Fibroblast of villous mesenchyme (primary cell): Measurements from ENCODE around the gene APCDD1. TPM values are rescaled to one million over a fixed set of nuclear protein-coding genes. Genes with fewer than 3 reads are reported as not detected.

Experiments used
- DNase-seq: peaks from one replicate; pipeline ENCODE4 v3.0.0-alpha.2; 2010; ENCODE audit warnings: low read depth
- H3K4me3 ChIP-seq: 2 replicates; pipeline ENCODE4 v1.5.1; 2011; ENCODE audit warnings: low read depth, mild to moderate bottlenecking, low read length
- total RNA-seq: library from RNA; depleted of rRNA; stranded (reverse); fragments of >200 nt; gene quantifications from 2 replicates; pipeline ENCODE4 v1.2.3, GENCODE V29; 2012
- TF ChIP-seq, protein P1 (sequence below): IDR thresholded peaks from 2 replicates; pipeline ENCODE4 v1.5.1; 2012; ENCODE audit warnings: low read depth, mild to moderate bottlenecking, low read length; ENCODE audit not compliant: insufficient read depth

Gene APCDD1
- total RNA-seq, 1 donor: 3.5 TPM

GRCh38 chr18:10521566-10521965 lies 67.1 kb downstream of the APCDD1 start:
- H3K4me3 ChIP-seq: no peak overlapping the region
- DNase-seq: no peak
- TF ChIP-seq, protein P1, sequence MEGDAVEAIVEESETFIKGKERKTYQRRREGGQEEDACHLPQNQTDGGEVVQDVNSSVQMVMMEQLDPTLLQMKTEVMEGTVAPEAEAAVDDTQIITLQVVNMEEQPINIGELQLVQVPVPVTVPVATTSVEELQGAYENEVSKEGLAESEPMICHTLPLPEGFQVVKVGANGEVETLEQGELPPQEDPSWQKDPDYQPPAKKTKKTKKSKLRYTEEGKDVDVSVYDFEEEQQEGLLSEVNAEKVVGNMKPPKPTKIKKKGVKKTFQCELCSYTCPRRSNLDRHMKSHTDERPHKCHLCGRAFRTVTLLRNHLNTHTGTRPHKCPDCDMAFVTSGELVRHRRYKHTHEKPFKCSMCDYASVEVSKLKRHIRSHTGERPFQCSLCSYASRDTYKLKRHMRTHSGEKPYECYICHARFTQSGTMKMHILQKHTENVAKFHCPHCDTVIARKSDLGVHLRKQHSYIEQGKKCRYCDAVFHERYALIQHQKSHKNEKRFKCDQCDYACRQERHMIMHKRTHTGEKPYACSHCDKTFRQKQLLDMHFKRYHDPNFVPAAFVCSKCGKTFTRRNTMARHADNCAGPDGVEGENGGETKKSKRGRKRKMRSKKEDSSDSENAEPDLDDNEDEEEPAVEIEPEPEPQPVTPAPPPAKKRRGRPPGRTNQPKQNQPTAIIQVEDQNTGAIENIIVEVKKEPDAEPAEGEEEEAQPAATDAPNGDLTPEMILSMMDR: no peak

GRCh38 chr18:10522574-10522973 lies 68.1 kb downstream of the APCDD1 start:
- TF ChIP-seq, protein P1: no peak
- no peak overlapping the region for H3K4me3 ChIP-seq
- DNase-seq: no peak

DNA sequence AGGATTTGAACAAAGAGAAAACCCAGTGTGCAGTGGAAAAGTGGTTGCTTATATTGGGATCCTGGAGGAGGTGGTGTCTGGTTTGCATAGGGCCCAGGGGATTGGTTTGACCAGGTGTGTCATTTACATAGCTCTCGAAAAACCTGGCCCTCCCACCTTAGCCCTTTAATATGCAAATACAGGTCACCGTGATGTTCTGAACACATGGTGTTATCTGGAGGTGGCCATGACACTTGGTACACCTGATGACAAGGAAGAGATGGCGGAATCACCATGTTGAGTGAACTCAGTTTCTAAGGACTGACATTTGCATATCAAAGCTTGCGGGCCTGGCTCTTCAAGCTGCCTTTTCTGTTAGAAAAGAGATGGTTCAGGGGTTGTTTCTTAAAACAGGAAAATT lies 69.1 kb downstream of the APCDD1 start:
- no peak overlapping the region for H3K4me3 ChIP-seq
- TF ChIP-seq, protein P1: no peak
- no peak for DNase-seq

DNA sequence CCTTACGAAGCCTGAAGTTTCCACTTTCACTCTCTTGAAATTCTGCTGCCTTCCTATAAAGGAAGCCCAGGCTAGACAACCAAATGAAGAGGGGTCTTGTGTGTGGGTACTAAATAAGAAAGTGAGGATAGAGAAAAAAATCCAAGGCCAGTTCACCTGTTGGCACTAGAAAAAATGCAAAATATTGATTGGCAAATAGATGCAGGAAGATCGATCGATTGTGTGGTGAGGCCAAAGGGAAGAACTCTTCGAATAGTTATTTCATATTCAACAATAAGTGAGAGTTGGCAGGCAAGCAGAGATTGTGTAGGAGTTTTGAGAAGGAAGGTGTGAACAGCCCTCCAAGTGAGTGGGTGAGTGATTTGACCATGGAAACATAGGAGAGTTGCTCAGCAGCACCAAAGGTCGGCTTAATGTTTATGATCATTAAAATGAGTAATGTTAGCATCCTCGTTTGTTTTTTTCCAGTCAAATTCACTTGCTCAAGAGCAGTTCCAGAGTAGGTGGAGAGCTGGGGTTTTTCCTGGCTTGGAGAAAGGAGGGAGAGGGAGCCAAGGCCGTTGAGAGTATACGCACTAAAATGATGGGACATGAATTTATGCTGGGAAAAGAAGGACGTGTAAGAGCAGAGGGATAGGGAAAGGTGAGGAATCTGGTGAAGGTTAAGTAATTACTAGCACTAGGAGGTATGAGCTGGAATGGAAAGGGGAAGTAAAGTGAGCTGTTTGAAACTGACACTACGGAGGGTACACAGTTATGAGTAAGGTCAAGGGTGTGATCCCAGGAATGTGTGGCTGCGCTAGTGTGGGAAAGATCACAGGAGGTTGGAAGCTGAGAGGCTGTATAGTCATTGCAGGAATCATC lies 70.3 kb downstream of the APCDD1 start:
- peak overlapping the region; percentile 98 for H3K4me3 ChIP-seq
- TF ChIP-seq, protein P1: no peak

DNA sequence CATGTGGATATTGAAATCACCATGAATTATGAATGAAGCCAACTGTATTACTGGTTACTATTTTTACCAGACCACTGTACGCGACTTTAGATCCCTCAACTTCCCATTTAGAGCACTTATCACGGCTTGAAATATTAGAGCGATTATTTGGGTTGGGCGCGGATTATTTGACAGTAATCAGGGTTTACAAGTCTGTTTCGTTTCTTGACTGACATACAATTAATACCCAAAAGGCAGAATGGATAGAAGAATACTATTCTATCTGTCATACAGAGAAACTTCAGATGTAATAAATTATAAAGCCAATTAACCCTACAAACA lies 70.9 kb downstream of the APCDD1 start:
- no peak for DNase-seq
- H3K4me3 ChIP-seq: peak overlapping the region; percentile 98
- TF ChIP-seq, protein P1: no peak

More for the DNA sequence above, 70.3 kb downstream of the APCDD1 start:
- peak; percentile 94 for DNase-seq

GRCh38 chr18:10525697-10526560 lies 71.5 kb downstream of the APCDD1 start, which contains the start of gene NAPG:
NAPG (plus strand) TSS chr18:10526027; CDS start chr18:10526103, 76 bp downstream.
- peak within 1 kb of the TSS; percentile 98 for H3K4me3 ChIP-seq
- DNase-seq: peak; percentile 94
- TF ChIP-seq, protein P1: no peak
